SHP77 treated with DMSO at 0.1 percent for 48 hours (cell line): Measurements from ENCODE around the gene CFAP45.
"Not testable (repeated sequence)": the region's sequence is repeated elsewhere in the genome, so short reads cannot be mapped to it uniquely, and the experiment has no call there.

ENCODE experiments used
- DNase-seq: peaks from one replicate; lab custom pipeline; 2025; lab: John Stamatoyannopoulos, UW

Gene CFAP45

GRCh38 chr1:159904036-159904435 lies 4.1 kb upstream of the CFAP45 start:
- DNase-seq = not testable (repeated sequence)

DNA sequence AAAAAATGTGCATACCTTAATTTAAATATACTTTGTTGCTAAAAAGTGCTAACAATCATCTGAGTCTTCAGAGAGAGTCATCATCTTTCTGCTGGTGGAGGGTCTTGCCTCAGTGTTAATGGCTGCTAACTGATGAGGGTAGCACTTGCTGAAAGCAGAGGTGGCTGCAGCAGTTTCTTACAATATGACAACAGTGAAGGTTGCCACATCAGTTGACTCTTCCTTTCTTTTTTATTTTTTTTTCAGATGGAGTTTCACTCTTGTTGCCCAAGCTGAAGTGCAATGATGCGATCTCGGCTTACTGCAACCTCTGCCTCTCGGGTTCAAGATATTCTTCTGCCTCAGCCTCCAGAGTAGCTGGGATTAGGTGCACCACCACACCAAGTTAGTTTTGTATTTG lies 2.6 kb upstream of the CFAP45 start:
- no peak for DNase-seq

GRCh38 chr1:159900755-159901360 lies 893 bp upstream of the CFAP45 start:
- no peak for DNase-seq

- DNase-seq = not testable (repeated sequence)
Observed at GRCh38 chr1:159899634-159900033, 331 bp downstream of the CFAP45 start.

DNA sequence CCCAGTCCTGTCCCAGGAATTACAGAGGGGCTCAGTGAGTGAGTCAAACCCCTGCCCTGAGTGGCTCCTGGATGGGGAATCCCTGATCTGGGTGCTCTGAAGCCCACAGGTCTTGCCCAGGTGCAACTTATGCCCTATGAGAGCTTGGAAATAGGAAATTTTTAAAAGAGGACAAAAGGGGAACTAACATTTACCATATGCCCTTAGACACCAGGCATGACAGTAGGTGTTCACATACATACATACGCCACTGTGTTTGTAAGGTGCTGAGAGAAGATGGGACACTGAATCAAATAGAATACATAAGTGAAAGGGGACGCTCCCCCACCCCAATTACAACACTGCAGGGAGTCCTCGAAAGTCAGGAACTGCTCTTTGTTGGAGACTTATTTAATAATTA lies 1.4 kb downstream of the CFAP45 start:
- no peak for DNase-seq

- no peak for DNase-seq
Observed at GRCh38 chr1:159897962-159898361, 2.0 kb downstream of the CFAP45 start.

- DNase-seq = no peak
Observed at GRCh38 chr1:159896546-159896930, 3.4 kb downstream of the CFAP45 start.

DNA sequence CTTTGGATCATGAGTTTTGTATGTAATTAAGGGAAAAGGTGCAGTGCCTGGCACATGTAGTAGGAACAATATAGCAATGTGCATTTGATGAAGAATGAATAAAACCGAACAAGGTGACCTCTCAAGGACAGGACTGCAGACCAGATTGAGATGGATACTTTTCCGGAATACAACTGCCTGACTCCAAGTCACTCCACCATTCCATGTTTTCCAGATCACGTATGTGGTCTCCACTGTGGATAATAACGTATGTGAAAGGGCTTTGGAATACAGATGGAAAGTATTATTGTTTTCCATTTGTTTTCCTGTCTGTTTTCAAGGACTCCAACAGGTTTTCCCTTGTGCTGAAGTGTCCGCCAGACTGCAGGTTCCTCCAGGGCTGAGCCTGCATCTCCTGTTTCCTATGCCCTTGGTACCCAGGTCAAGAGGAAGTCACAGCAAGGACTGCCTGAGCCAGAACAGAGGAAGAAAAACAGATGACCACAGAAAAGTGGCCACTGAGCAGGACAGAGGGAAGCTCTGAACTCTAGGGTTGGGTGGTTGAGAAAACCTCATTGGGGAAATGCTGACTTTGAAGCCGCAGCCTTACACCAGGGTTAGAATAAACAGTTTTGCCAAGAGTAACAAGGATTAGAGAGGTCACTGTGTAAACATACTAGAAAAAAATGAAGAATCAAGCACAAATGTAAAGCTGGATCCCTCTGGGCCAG lies 4.0 kb downstream of the CFAP45 start:
- no peak for DNase-seq

GRCh38 chr1:159895286-159895685 lies 4.7 kb downstream of the CFAP45 start:
- DNase-seq = no peak

DNA sequence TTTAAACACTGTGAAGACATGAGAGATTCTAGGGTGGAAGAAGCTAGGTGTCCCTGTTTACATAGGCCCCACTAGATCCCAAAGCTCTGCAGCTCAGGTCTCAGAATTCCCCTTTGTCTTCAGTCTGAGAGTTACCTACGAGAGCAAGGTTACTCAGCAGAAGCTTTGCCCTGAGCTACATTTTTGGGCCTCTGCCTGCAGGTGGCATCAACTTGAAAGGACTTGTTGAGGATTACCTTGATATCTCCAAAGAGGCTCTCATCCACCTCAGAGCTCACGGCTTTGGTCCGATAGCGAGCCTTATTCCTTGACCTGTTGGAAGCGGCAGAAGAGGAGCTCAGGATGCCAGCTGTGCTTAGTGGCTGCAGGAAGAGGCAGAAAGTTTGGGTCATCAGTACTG lies 7.0 kb downstream of the CFAP45 start:
- no peak for DNase-seq

DNA sequence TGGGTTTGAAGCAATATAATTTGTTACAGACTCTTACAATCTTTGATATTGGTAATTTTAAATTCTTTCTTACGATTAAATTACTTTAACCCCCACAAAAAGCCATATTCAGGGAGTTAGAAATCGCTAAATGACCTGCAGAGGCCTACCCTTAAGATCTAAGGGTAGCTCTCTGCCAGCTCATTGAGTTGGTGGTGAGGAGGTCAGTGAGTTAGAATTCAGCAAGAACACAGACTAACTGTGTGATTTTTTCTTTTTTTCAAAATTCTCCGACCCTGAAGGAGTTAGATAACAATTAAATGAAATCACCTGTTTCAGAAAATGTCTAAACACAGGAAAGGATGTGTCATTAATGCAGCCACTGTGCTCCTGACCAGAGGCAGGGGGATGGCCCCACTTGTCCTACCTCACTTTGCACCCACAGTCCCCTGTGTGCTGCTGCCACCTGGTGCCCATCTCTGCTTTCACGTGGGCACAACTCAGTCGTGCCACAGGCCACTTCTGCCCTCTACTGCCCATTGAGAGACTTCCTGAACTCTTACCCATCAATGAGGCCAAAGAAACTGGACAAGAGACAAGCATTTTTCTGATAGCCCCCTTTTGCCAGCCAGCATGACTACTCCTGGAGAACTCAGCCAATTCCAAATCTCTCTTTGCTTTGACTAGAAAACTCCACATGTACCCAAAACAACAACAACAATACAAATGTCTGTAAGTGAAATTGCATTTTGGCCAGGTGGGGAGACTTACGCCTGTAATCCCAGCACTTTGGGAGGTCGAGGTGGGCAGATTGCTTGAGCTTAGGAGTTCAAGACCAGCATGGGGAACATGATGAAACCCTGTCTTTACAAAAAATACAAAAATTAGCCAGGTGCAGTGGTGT lies 8.4 kb downstream of the CFAP45 start:
- peak; percentile 70 for DNase-seq

DNA sequence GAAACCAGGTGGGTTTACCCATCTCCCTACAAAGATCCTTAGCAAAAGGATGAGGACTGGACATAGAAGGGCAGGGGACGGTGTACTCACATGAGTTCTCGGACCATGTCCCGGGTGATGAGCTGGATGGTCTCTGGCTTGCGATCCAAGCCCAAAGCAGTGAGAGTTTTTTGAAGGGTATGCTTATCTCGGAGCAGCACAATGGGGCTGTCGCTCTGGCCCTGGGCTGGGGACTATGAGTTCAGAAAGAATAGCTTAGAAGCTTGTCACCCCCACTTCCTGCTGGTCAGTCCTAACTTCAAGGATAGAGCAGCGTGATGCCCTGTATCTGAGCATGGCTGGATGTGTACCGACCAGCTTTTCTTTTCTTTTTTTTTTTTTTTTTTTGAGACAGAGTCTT lies 9.6 kb downstream of the CFAP45 start:
- no peak for DNase-seq

GRCh38 chr1:159889821-159890252 lies 10.1 kb downstream of the CFAP45 start:
- no peak for DNase-seq

DNA sequence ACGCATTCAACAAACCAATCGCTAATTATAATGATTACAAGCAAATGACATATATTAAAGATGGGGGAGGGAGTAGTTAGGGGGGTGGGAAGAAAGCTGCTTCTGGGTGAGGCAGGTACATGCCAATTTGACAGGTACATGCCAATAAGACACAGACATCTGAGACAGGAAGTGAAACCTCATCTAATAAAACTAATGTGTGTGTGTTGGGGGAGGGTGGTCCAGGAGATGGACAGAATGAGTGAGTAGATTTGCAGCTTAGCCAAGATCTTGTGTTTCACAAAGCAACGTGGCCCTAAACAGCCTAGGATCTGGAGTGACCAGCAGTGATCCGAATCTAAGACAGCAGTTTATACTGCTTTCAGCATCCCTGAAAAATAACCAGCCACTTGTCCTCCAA lies 10.8 kb downstream of the CFAP45 start:
- no peak for DNase-seq

DNA sequence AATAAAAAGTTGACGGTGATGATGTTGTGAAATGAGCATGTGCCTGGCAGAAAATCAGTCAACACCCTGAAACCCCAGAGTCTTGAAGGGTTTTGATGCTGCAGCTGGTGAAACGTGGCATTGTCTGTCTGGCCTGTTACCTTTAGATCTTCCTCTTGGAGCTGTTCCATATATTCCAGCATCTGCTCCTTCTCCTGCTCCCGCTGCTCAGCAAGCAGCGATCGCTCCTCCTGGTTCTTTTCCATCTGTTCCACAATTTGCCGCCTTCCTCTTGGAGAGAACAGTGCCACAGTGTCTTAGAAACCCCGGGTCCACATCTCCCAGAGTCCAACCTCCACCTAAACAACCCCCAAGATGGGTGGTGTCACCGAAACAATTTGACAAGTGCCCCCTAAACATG lies 15.7 kb downstream of the CFAP45 start:
- no peak for DNase-seq

DNA sequence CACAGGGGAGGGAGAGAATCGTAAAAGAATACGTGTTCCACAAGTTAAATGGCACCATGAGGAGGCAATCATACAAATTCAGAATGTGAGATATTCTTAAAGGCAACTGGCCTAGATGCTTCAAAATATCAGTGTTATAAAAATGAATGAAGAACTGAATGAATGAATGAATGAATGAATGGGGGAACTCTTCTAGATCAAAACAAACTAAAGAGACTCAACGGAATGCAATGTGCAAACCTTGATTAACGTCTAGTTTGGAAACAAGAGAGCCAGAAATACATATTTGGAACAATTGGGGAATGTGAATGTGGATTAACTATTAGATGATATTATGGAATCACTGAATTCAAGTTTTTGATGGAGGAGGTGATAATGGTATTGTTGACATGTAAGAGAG lies 16.8 kb downstream of the CFAP45 start:
- DNase-seq = no peak

DNA sequence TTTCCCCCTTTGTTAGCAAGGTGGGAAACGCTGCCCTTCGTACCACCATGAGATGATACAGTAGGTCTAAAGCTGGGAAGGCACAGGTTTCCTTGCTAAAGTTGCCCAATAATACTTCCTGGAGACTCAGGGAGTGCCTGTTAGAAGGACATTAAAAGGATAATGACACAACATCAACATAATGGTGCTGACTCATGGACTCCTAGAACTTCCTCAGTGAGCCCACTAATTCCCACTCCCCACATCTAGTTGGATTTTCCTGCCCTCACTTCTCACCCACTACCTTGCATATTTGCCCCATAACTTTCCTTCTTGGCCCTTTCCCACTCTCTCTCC lies 17.5 kb downstream of the CFAP45 start:
- no peak for DNase-seq

DNA sequence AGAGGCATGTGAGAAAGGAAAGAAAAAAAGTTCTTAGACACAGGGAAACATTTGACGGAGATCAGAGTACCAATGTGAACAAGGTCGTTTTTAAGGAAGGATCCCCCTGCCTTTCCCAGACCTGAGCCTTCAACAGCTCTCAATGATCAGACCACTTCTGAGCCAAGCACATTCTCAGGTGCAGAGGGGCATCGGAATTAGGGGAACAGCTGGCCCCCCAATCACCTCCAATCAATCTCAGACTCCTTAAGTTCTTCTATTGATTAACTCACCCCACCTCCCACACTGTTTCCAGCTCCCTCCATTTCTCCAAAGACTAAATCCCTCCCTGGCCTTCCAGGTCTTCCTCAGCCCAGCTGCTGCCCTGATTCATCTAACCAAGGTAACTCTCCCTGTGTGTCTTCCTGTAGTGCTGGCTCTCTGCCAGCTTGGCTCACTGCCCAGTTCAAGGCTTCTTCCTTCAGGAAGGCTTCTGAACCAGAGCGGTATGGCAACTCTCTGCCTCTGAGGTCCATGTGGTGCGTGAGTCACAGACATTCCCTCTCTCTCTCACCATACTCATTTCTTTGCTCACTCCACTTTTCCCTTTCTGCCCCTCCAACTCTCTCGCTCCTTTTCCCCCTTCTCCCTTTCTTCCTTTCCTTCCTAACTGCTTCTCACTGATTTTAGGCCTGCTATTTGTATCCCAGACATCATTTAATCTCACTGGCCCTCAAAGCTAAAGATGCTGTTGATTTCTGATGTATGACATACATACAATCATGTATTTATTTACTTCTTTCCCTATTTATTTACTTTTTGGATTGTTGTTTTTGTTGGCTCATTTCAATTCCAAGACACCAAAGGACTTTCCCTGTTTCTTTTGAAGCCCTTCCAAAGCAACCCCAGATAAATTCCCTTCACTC lies 18.1 kb downstream of the CFAP45 start:
- peak; percentile 75 for DNase-seq

DNA sequence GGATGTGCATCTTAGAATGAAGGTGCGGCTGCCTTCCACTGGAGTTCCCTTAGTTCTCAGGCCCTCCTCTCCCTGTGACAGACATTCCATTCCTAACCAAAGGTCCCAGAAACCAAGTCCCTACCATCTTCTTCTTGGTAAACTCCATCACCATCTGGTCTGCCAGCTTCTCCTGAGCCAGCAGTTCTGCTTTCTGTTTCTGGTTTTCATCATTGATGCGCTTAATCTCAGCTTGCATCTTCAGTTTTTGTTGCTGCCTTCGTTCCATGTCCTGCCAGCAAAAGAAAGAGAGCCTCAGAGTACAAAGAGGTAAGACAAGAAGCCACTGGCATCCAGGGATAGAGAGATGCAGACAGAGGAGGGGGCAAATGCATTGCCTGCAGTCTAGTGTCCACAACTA lies 19.5 kb downstream of the CFAP45 start:
- no peak for DNase-seq

- no peak for DNase-seq
Observed at GRCh38 chr1:159879977-159880376, 20.0 kb downstream of the CFAP45 start.

DNA sequence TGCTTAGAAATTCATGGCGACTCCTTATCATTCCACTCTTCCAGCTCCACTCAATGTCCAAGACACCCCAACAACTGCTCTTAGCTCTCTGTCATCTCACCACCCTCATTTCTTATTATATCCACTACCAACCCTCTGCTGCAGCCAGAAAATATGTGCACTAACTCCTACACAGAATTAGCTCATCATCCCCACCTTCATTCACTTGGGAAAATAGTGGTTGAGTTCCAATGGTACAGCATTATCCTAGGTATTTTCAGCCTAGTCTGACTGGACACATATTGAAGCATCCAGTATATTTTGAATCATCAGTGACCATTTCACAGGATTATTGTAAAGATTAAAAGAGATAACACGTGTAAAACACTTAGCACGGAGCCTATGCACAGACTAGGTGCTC lies 20.8 kb downstream of the CFAP45 start:
- DNase-seq = no peak
